GM12891 (cell line): ENCODE results near the gene IL6R.

Experiments
- POLR2A ChIP-seq: IDR thresholded peaks from 2 replicates; pipeline ENCODE4 v1.6.1; 2011; ENCODE audit warnings: low read depth, low read length, control low read depth
- POLR2AphosphoS5 ChIP-seq: IDR thresholded peaks from 2 replicates; pipeline ENCODE4 v1.6.1; 2011; ENCODE audit warnings: low read depth, low read length, control low read depth
- SPI1 ChIP-seq: IDR thresholded peaks from 2 replicates; pipeline ENCODE4 v1.6.1; 2011; ENCODE audit warnings: low read depth, low read length, control low read depth
- TAF1 ChIP-seq: IDR thresholded peaks from 2 replicates; pipeline ENCODE4 v1.6.1; 2011; ENCODE audit warnings: low read depth, low read length, control low read depth

DNA sequence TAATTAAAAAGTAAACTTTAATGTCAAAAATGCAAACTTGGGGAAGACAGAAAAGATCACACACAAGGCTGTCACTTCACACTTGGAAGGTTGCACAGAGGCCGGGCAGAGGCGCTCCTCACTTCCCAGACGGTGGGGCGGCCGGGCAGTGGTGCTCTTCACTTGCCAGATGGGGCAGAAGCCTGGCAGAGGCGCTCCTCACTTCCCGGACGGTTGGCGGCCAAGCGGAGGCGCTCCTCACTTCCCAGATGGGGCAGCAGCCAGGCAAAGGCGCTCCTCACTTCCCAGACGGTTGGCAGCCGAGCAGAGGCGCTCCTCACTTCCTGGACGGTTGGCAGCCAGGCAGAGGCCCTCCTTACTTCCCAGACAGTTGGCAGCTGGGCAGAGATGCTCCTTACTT, 25.8 kb upstream of the IL6R start:
- TF ChIP-seq TAF1 (no peak), POLR2AphosphoS5 (no peak), POLR2A (no peak), SPI1 (no peak)
